ENCODE measurements around the gene INPP5B. TPM values are rescaled to one million over a fixed set of nuclear protein-coding genes. Genes with fewer than 3 reads are reported as not detected.

The INPP5B gene
- total and polyA plus RNA-seq, 10 of the 15 experiments (the other 5 are each of a cell fraction or from before 2014, with no cell fraction given), result 10.9 to 54.4 (median 26.9) TPM

- H3K9ac ChIP-seq (ENCODE audit: control insufficient read depth, insufficient read depth, low read length), result no peak overlapping the region
- H3K4me3 ChIP-seq, result no peak overlapping the region
- CTCF ChIA-PET, result interaction anchor here (0.7 to 1.4 kb wide), 4 partner anchors 9 to 43 kb away, joined by 3 to 6 read pairs (median 4); no protein-coding TSS in a partner anchor
- in situ Hi-C loops (cut with MboI) (no loop called here), intact Hi-C loops (cut with micrococcal nuclease; ENCODE audit: unreplicated experiment) (no loop called here)
- POLR2A ChIA-PET, result interaction anchor here (0.6 to 1.7 kb wide), 3 partner anchors 10 to 334 kb away, joined by 3 to 12 read pairs (median 4); no protein-coding TSS in a partner anchor
- ATAC-seq (no peak), DNase-seq (ENCODE audit: low read depth, low spot score) (no peak), FAIRE-seq (no peak)
- H3K79me2 ChIP-seq (ENCODE audit: control insufficient read depth, insufficient read depth, low read length), result peaks cover 37% of the 10 kb centered on the region
- RAD21 ChIA-PET (ENCODE audit: unreplicated experiment), result no interaction called here
- SMC1A ChIA-PET (ENCODE audit: uncharacterized antibody, unreplicated experiment), result interaction anchor here (1.0 to 1.4 kb wide), 3 partner anchors 9 to 44 kb away, joined by 3 to 6 read pairs (median 4); no protein-coding TSS in a partner anchor
- H3K9me3 ChIP-seq (replicated peaks; ENCODE audit: control insufficient read depth, insufficient read depth, low read length), result no peaks in the 10 kb centered on the region
- no peak overlapping the region for H3K27ac ChIP-seq (ENCODE audit: control insufficient read depth, insufficient read depth)
- peaks cover 9 to 11% of the 10 kb centered on the region in 2 experiments; a peak in 3 of 4 replicates for H3K36me3 ChIP-seq (ENCODE audit: control insufficient read depth in 2 of 2, insufficient read depth in 2 of 2, low read length in 1 of 2)
- no peaks in the 10 kb centered on the region for H4K20me1 ChIP-seq (ENCODE audit: control insufficient read depth, insufficient read depth)
- peaks cover 7% of the 10 kb centered on the region for H3K4me1 ChIP-seq (ENCODE audit: control insufficient read depth, insufficient read depth, low read length)
- H3K4me2 ChIP-seq (ENCODE audit: control insufficient read depth, insufficient read depth), result no peak overlapping the region
- no peak overlapping the region for H2AFZ ChIP-seq (ENCODE audit: control insufficient read depth, low read depth, low read length)
- BruUV-seq (replicated peaks), result no TSS peak
- no peaks in the 10 kb centered on the region for H3K27me3 ChIP-seq (replicated peaks in 1 of 2; ENCODE audit: control insufficient read depth in 2 of 2, insufficient read depth in 2 of 2, low read length in 1 of 2)
- no peak for TF ChIP-seq MAX (IDR thresholded peaks at IDR 0.05; ENCODE audit: low read depth, low read length)
- no peak for TF ChIP-seq E2F8 (IDR thresholded peaks at IDR 0.05; ENCODE audit: low read depth, partially characterized antibody)
- no peak for TF ChIP-seq ZNF622 (IDR thresholded peaks at IDR 0.05)
- no peak for TF ChIP-seq BRCA1 (IDR thresholded peaks at IDR 0.05; ENCODE audit: low read depth, low read length)
- TF ChIP-seq ZBTB11 (CRISPR knock-in tag; IDR thresholded peaks at IDR 0.05), result no peak
- TF ChIP-seq ZNF384 (IDR thresholded peaks at IDR 0.05; ENCODE audit: borderline replicate concordance, low read depth, low read length), result no peak
- no peak for TF ChIP-seq CTCF (IDR thresholded peaks at IDR 0.05 in 2 of 3, conservative IDR thresholded peaks at IDR 0.05 in 1 of 3; ENCODE audit: control insufficient read depth in 2 of 3, extremely low read depth in 1 of 3, insufficient read depth in 1 of 3, low read depth in 3 of 3, low read length in 3 of 3)
- TF ChIP-seq USF1 (IDR thresholded peaks at IDR 0.05; ENCODE audit: borderline replicate concordance, extremely low read length, insufficient read depth, low read depth, low read length), result no peak
- TF ChIP-seq IKZF1 (conservative IDR thresholded peaks at IDR 0.05), result no peak
- TF ChIP-seq KAT2A (conservative IDR thresholded peaks at IDR 0.05; ENCODE audit: control insufficient read depth, low read depth, low read length), result no peak
- no peak for TF ChIP-seq SREBF2 (IDR thresholded peaks at IDR 0.05; ENCODE audit: low read length)
- TF ChIP-seq RAD51 (IDR thresholded peaks at IDR 0.05), result no peak
- TF ChIP-seq YBX1 (IDR thresholded peaks at IDR 0.05), result no peak
Measured at GRCh38 chr1:37844536-37844935, 102.3 kb downstream of the INPP5B start.
